ENCODE results near the gene MCM8. TPM values are rescaled to one million over a fixed set of nuclear protein-coding genes. Genes with fewer than 3 reads are reported as not detected.

MCM8 gene
- total RNA-seq, 1 experiment from 2014 or later, result 20.6 TPM

DNA sequence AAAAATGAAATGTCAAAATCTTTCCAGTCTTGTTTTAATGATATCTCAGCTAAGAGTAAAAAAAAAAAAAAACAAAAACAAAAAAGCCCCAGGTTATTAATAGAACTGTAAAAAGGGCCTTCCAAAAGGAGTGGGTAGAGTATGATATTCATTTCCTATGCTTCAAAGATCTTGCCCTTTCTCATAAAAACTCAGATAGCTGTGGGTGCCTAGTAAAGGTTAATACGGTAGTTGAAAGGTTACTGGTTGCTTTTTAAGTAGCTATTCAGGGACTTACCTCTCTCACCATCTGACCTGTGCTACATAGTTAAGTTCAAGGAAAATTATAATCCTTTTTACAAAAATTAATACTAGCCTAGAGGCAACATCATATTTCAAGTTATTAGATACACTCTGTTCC lies 15.1 kb upstream of the MCM8 start:
- no peaks in the 10 kb centered on the region for H3K9me3 Mint-ChIP-seq (ENCODE audit: low read depth, unreplicated experiment)
- TF ChIP-seq, protein P1, sequence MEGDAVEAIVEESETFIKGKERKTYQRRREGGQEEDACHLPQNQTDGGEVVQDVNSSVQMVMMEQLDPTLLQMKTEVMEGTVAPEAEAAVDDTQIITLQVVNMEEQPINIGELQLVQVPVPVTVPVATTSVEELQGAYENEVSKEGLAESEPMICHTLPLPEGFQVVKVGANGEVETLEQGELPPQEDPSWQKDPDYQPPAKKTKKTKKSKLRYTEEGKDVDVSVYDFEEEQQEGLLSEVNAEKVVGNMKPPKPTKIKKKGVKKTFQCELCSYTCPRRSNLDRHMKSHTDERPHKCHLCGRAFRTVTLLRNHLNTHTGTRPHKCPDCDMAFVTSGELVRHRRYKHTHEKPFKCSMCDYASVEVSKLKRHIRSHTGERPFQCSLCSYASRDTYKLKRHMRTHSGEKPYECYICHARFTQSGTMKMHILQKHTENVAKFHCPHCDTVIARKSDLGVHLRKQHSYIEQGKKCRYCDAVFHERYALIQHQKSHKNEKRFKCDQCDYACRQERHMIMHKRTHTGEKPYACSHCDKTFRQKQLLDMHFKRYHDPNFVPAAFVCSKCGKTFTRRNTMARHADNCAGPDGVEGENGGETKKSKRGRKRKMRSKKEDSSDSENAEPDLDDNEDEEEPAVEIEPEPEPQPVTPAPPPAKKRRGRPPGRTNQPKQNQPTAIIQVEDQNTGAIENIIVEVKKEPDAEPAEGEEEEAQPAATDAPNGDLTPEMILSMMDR (IDR thresholded peaks at IDR 0.05; ENCODE audit: unreplicated experiment), result no peak
- no peak for DNase-seq
- H3K4me1 Mint-ChIP-seq (ENCODE audit: low read depth, unreplicated experiment), result no peaks in the 10 kb centered on the region
- H3K27ac Mint-ChIP-seq (ENCODE audit: unreplicated experiment), result no peak overlapping the region
- no peaks in the 10 kb centered on the region for H3K36me3 Mint-ChIP-seq (ENCODE audit: insufficient read depth, unreplicated experiment)
- H3K4me3 Mint-ChIP-seq (ENCODE audit: low read depth, unreplicated experiment), result no peak overlapping the region
- peaks cover 25% of the 10 kb centered on the region for H3K27me3 Mint-ChIP-seq (ENCODE audit: unreplicated experiment)
- BruUV-seq (replicated peaks), result no TSS peak
- intact Hi-C loops (cut with micrococcal nuclease; ENCODE audit: unreplicated experiment), result loop anchor here (10.0 kb wide), 1 partner anchor 371 kb away; no protein-coding TSS in a partner anchor
- CTCF ChIA-PET, result no interaction called here

DNA sequence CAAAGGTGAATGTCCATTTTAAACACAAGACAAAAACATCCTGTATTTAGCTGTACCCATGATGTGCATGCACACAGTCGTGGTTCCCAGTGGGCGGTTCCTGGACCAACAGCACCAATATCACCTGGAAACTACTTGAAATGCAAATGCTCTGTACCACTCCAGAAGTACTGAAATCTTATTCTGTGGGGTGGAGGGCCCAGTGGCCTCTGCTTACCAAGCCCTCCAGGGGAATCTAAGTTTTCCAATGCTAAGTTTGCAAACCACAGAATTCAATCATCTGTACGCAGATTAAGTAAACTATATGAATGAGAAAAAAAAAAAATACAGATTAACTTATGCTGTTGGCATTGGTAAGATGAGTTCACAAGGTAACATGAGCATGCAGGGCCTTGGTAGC lies 14.2 kb upstream of the MCM8 start:
- H3K27me3 Mint-ChIP-seq (ENCODE audit: unreplicated experiment), result peaks cover 18% of the 10 kb centered on the region
- no peaks in the 10 kb centered on the region for H3K36me3 Mint-ChIP-seq (ENCODE audit: insufficient read depth, unreplicated experiment)
- H3K4me3 Mint-ChIP-seq (ENCODE audit: low read depth, unreplicated experiment), result no peak overlapping the region
- no peak for DNase-seq
- H3K27ac Mint-ChIP-seq (ENCODE audit: unreplicated experiment), result no peak overlapping the region
- CTCF ChIA-PET, result interaction anchor here (0.7 kb wide), 1 partner anchor 12 kb away, joined by 3 read pairs; no protein-coding TSS in a partner anchor
- no peaks in the 10 kb centered on the region for H3K4me1 Mint-ChIP-seq (ENCODE audit: low read depth, unreplicated experiment)
- intact Hi-C loops (cut with micrococcal nuclease; ENCODE audit: unreplicated experiment), result loop anchor here (10.0 kb wide), 1 partner anchor 371 kb away; no protein-coding TSS in a partner anchor
- TF ChIP-seq, protein P1 (IDR thresholded peaks at IDR 0.05; ENCODE audit: unreplicated experiment), result no peak
- H3K9me3 Mint-ChIP-seq (ENCODE audit: low read depth, unreplicated experiment), result no peaks in the 10 kb centered on the region
- no TSS peak for BruUV-seq (replicated peaks)

DNA sequence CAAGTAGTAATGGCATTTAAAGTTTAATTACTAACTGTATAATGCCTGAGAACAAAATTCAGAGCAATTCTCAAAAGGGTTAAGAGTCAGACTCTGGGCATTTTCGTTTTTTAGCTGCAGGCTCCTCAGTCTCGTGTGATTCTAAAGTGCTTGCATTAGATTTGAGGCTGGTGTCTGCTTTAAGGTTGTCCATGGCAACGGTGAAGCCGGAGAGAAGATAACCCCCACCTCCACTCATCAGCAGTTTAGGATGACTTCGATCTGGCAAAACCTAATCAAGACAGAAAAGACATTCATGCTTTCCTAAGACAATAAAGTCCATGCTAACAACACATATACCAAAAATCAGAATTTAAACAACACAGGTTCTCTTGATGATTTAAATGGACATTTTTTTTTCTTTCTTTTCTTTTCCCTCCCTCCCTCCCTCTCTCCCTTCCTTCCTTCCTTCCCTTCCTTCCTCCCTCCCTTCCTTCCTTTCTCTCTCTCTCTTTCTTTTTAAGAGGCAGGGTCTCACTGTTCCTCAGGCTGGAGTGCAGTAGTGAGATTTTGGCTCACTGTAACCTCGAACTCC lies 11.9 kb upstream of the MCM8 start:
- CTCF ChIA-PET, result no interaction called here
- Mint-ChIP-seq H3K27me3 (ENCODE audit: unreplicated experiment) (no peaks in the 10 kb centered on the region), H3K27ac (ENCODE audit: unreplicated experiment) (no peak overlapping the region), H3K9me3 (ENCODE audit: low read depth, unreplicated experiment) (no peaks in the 10 kb centered on the region), H3K36me3 (ENCODE audit: insufficient read depth, unreplicated experiment) (peaks cover 7% of the 10 kb centered on the region), H3K4me1 (ENCODE audit: low read depth, unreplicated experiment) (no peaks in the 10 kb centered on the region), H3K4me3 (ENCODE audit: low read depth, unreplicated experiment) (no peak overlapping the region)
- BruUV-seq (replicated peaks), result no TSS peak
- no peak for DNase-seq
- intact Hi-C loops (cut with micrococcal nuclease; ENCODE audit: unreplicated experiment), result loop anchor here (10.0 kb wide), 1 partner anchor 374 kb away; no protein-coding TSS in a partner anchor
- TF ChIP-seq, protein P1 (IDR thresholded peaks at IDR 0.05; ENCODE audit: unreplicated experiment), result no peak

DNA sequence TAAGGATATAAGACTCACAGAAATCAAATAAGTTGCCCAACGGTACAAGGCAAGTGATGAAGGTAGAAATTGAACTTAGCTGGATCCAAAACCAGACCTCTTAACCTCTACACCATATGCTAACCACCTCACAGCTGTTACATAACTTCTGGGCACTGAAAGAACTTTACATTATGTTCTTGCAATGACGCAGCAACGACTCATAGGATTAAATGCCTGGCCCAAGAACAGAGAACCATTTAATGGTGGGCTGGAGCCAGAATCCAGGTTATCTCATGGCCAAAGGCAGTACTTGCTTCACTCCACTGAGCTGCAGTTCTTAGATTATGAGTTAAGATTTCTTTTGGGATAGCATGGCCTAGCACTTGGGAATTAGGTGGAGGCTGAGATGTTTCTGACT lies 4.5 kb upstream of the MCM8 start:
- no TSS peak for BruUV-seq (replicated peaks)
- no peak overlapping the region for H3K4me3 Mint-ChIP-seq (ENCODE audit: low read depth, unreplicated experiment)
- peaks cover 8% of the 10 kb centered on the region for H3K4me1 Mint-ChIP-seq (ENCODE audit: low read depth, unreplicated experiment)
- peaks cover 51% of the 10 kb centered on the region for H3K36me3 Mint-ChIP-seq (ENCODE audit: insufficient read depth, unreplicated experiment)
- H3K9me3 Mint-ChIP-seq (ENCODE audit: low read depth, unreplicated experiment), result no peaks in the 10 kb centered on the region
- intact Hi-C loops (cut with micrococcal nuclease; ENCODE audit: unreplicated experiment), result no loop called here
- no peaks in the 10 kb centered on the region for H3K27me3 Mint-ChIP-seq (ENCODE audit: unreplicated experiment)
- CTCF ChIA-PET, result no interaction called here
- H3K27ac Mint-ChIP-seq (ENCODE audit: unreplicated experiment), result no peak overlapping the region
- DNase-seq, result no peak
- TF ChIP-seq, protein P1 (IDR thresholded peaks at IDR 0.05; ENCODE audit: unreplicated experiment), result no peak
